OCI-LY3 (cell line): ENCODE measurements around the gene PCNP.

Experiments
- CTCF ChIP-seq: fragments of 200-600, 300-600 bp; sonication (generic); IDR thresholded peaks from 2 replicates; pipeline ENCODE4 v1.5.1; 2014; ENCODE audit warnings: antibody characterized with exemption, low read length, low read depth
- EZH2phosphoT487 ChIP-seq: fragments of 200-600 bp; shearing (Covaris generic); IDR thresholded peaks from 2 replicates; pipeline ENCODE4 v1.6.1; 2018; ENCODE audit warnings: antibody characterized with exemption, mixed run types, low read depth

DNA sequence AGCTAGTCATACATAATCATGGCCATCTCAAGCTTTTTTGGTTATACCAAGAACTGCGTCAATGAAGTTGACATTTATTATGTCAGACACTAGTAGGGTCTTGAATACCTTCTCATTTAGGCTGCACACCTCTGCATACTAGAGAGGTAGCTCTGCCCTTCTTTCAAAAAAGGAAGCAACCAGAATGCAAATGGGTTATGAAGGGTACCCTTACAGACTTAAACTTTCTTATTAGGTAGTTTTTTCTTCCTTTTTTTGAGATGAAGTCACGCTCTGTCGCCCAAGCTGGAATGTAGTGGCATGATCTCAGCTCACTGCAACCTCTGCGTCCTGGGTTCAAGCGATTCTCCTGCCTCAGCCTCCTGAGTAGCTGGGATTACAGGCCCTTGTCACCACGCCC, 3.3 kb downstream of the PCNP start:
- TF ChIP-seq CTCF (no peak), EZH2phosphoT487 (no peak)
